ENCODE results near the gene PYGM. TPM values are rescaled to one million over a fixed set of nuclear protein-coding genes. Genes with fewer than 3 reads are reported as not detected.

Gene PYGM
- total RNA-seq, 1 experiment from 2014 or later: 1.7 TPM

- Histone ChIP-seq H3K36me3 (ENCODE audit: control insufficient read depth in 1 of 2, insufficient read depth in 2 of 2, low read length in 2 of 2) (no peaks in the 10 kb centered on the region), H3K9me3 (ENCODE audit: control insufficient read depth in 1 of 2, insufficient read depth in 1 of 2, low read depth in 1 of 2, low read length in 2 of 2) (no peaks in the 10 kb centered on the region), H3K9ac (ENCODE audit: low read length) (no peak overlapping the region), H3K4me1 (ENCODE audit: control insufficient read depth in 1 of 2, insufficient read depth in 2 of 2, low read length in 2 of 2) (peaks cover 0 to 10% of the 10 kb centered on the region in 2 experiments; a peak in 1 of 4 replicates), H3K9me2 (ENCODE audit: insufficient read depth) (no peaks in the 10 kb centered on the region), H2AFZ (ENCODE audit: low read depth, low read length, poor library complexity, severe bottlenecking) (no peak overlapping the region), H3K4me2 (ENCODE audit: low read length) (no peak overlapping the region), H3K79me2 (ENCODE audit: insufficient read depth, low read length) (no peaks in the 10 kb centered on the region), H3K27ac (ENCODE audit: low read depth, low read length) (no peak overlapping the region), H4K20me1 (ENCODE audit: insufficient read depth) (no peaks in the 10 kb centered on the region), H3K27me3 (ENCODE audit: insufficient read depth, low read length) (0 out of 2 replicates have a peak, but pooled peaks cover 6% of the 10 kb centered on the region), H3K4me3 (replicated peaks in 1 of 2; ENCODE audit: low read depth in 1 of 2, low read length in 2 of 2) (no peak overlapping the region)
- ChIA-PET POLR2A (no interaction called here), CTCF (no interaction called here), RAD21 (ENCODE audit: low non-redundant PET in 1 of 2, low total read pairs in 2 of 2, uncharacterized antibody in 2 of 2, unreplicated experiment in 2 of 2) (no interaction called here)
- no peak for DNase-seq (ENCODE audit: low read depth, low spot score)
- intact Hi-C loops (cut with micrococcal nuclease): loop anchor here (1.0 to 5.0 kb wide), 3 partner anchors 34 to 365 kb away; partner anchors contain the start of gene RPS6KA4
- no TSS peak for BruUV-seq (replicated peaks)
- no peak for ATAC-seq
- TF ChIP-seq ELF1 (IDR thresholded peaks at IDR 0.05; ENCODE audit: borderline replicate concordance, low read depth) (no peak), SRF (IDR thresholded peaks at IDR 0.05; ENCODE audit: low read depth) (no peak), POLR2A (IDR thresholded peaks at IDR 0.05; ENCODE audit: borderline replicate concordance, extremely low read depth, insufficient read depth, insufficient read length) (no peak), ZBTB33 (IDR thresholded peaks at IDR 0.05; ENCODE audit: extremely low read depth, insufficient replicate concordance, low read length) (no peak), REST (IDR thresholded peaks at IDR 0.05; ENCODE audit: low read depth) (no peak), TCF7L2 (IDR thresholded peaks at IDR 0.05; ENCODE audit: borderline replicate concordance, extremely low read depth, insufficient read depth, insufficient read length) (no peak), EZH2 (IDR thresholded peaks at IDR 0.05) (no peak), JUND (IDR thresholded peaks at IDR 0.05) (no peak), ZNF274 (IDR thresholded peaks at IDR 0.05; ENCODE audit: low read depth, low read length) (no peak), MAX (IDR thresholded peaks at IDR 0.05) (no peak), CTCF (IDR thresholded peaks at IDR 0.05 in 2 of 3, conservative IDR thresholded peaks at IDR 0.05 in 1 of 3; ENCODE audit: borderline replicate concordance in 1 of 3, insufficient read depth in 1 of 3, low read depth in 2 of 3, low read length in 2 of 3) (no peak), SIN3A (IDR thresholded peaks at IDR 0.05; ENCODE audit: low read depth) (no peak), RAD21 (IDR thresholded peaks at IDR 0.05; ENCODE audit: low read depth) (no peak), EGR1 (IDR thresholded peaks at IDR 0.05; ENCODE audit: low read depth) (no peak), POLR2AphosphoS5 (IDR thresholded peaks at IDR 0.05; ENCODE audit: low read depth, low read length) (no peak), CEBPB (IDR thresholded peaks at IDR 0.05; ENCODE audit: low read depth) (no peak), FOSL1 (IDR thresholded peaks at IDR 0.05; ENCODE audit: low read depth) (no peak), SP1 (IDR thresholded peaks at IDR 0.05; ENCODE audit: low read depth) (no peak), ATF3 (IDR thresholded peaks at IDR 0.05) (no peak)
Observed at GRCh38 chr11:64722141-64723065, 37.4 kb downstream of the PYGM start.

Measured in HCT116 (cell line).